SK-N-SH (cell line): ENCODE measurements around the gene STAT6. TPM values are rescaled to one million over a fixed set of nuclear protein-coding genes. Genes with fewer than 3 reads are reported as not detected.
A peak's percentile ranks its signal among the peaks of the same experiment; 100 is the strongest.

Experiments used
- CTCF ChIA-PET: fragments of 300-600, 350-600 bp; formaldehyde crosslinking; extraction: SDS; loops from one replicate; lab custom pipeline; 2021; lab: Yijun Ruan, JAX
- POLR2A ChIA-PET: fragments of 350-600 bp; sonication (Branson Sonifier 250); formaldehyde crosslinking; extraction: SDS; loops from one replicate; lab custom pipeline; 2020; ENCODE audit warnings: antibody characterized with exemption, inconsistent platforms; lab: Yijun Ruan, JAX
- DNase-seq: peaks from one replicate; pipeline ENCODE4 v3.0.0; 2012
- H2AFZ ChIP-seq: fragments of 200-600 bp; sonication (generic); 2 replicates; pipeline ENCODE4 v1.8.1; 2016; ENCODE audit warnings: antibody characterized with exemption, mild to moderate bottlenecking, low read depth
- H3F3A ChIP-seq: fragments of 200-600 bp; sonication (generic); replicated peaks from 2 replicates; pipeline ENCODE3; 2016; ENCODE audit warnings: antibody characterized with exemption, mild to moderate bottlenecking; ENCODE audit not compliant: insufficient read depth
- H3K27ac ChIP-seq, 2 experiments: fragments of 200-500 bp in 1 of 2; fragments of 200-600 bp in 1 of 2; sonication (Bioruptor generic) in 1 of 2; sonication (generic), shearing (Covaris generic) in 1 of 2; 2 replicates each; pipeline versions ENCODE4 v1.5.1 to v1.6.1; 2014 to 2016; ENCODE audit warnings: low read depth in 2 of 2, inconsistent platforms in 1 of 2, low read length in 1 of 2, mild to moderate bottlenecking in 1 of 2, mixed read lengths in 1 of 2
- H3K27me3 ChIP-seq: fragments of 200-600 bp; sonication (generic), shearing (Covaris generic); 2 replicates; pipeline ENCODE4 v1.6.1; 2016; ENCODE audit warnings: mixed run types; ENCODE audit not compliant: insufficient read depth
- H3K36me3 ChIP-seq, 2 experiments: fragments of 200-500 bp in 1 of 2; fragments of 200-600 bp in 1 of 2; sonication (Bioruptor generic) in 1 of 2; sonication (generic) in 1 of 2; replicated peaks in 1 of 2; 2 replicates each; pipeline versions ENCODE3 to v1.5.1; 2014 to 2016; ENCODE audit warnings: low read length in 1 of 2, mild to moderate bottlenecking in 1 of 2; ENCODE audit not compliant: insufficient read depth in 2 of 2, control insufficient read depth in 1 of 2
- H3K4me1 ChIP-seq, 2 experiments: fragments of 200-500 bp in 1 of 2; fragments of 200-600 bp in 1 of 2; sonication (Bioruptor generic) in 1 of 2; sonication (generic), shearing (Covaris generic) in 1 of 2; 2 replicates each; pipeline versions ENCODE4 v1.5.1 to v1.6.1; 2014 to 2016; ENCODE audit warnings: low read depth in 1 of 2, low read length in 1 of 2, mixed run types in 1 of 2; ENCODE audit not compliant: insufficient read depth in 2 of 2, control insufficient read depth in 1 of 2
- H3K4me2 ChIP-seq: fragments of 200-600 bp; sonication (generic), shearing (Covaris generic); 2 replicates; pipeline ENCODE4 v1.6.1; 2017; ENCODE audit warnings: mixed run types
- H3K4me3 ChIP-seq, 2 experiments: fragments of 200-500 bp in 1 of 2; fragments of 200-600 bp in 1 of 2; sonication (Bioruptor generic) in 1 of 2; sonication (generic), shearing (Covaris generic) in 1 of 2; 2 replicates each; pipeline versions ENCODE4 v1.5.1 to v1.8.1; 2014 to 2016; ENCODE audit warnings: low read depth in 2 of 2, inconsistent platforms in 1 of 2, low read length in 1 of 2, mild to moderate bottlenecking in 1 of 2, mixed read lengths in 1 of 2, moderate library complexity in 1 of 2
- H3K79me2 ChIP-seq: fragments of 200-600 bp; sonication (generic); 2 replicates; pipeline ENCODE4 v1.8.1; 2017; ENCODE audit warnings: mild to moderate bottlenecking; ENCODE audit not compliant: insufficient read depth
- H3K9ac ChIP-seq: fragments of 200-600 bp; sonication (generic); 2 replicates; pipeline ENCODE4 v1.6.1; 2017; ENCODE audit warnings: mixed run types
- H3K9me2 ChIP-seq: fragments of 200-600 bp; sonication (generic); 2 replicates; pipeline ENCODE4 v1.6.1; 2017; ENCODE audit warnings: mixed run types
- H3K9me3 ChIP-seq: fragments of 200-600 bp; sonication (generic); 2 replicates; pipeline ENCODE4 v1.6.1; 2017; ENCODE audit warnings: mixed run types, mild to moderate bottlenecking, moderate library complexity
- H4K20me1 ChIP-seq: fragments of 200-600 bp; sonication (generic); 2 replicates; pipeline ENCODE4 v1.6.1; 2017; ENCODE audit warnings: mild to moderate bottlenecking, mixed run types; ENCODE audit not compliant: insufficient read depth
- ELF1 ChIP-seq: IDR thresholded peaks from 2 replicates; pipeline ENCODE4 v1.4.0; 2012
- EP300 ChIP-seq, 2 experiments: IDR thresholded peaks; 2 replicates each; pipeline versions ENCODE4 v1.4.0 to v1.6.1; 2012; ENCODE audit warnings: borderline replicate concordance in 1 of 2, low read depth in 1 of 2, low read length in 1 of 2
- EZH2phosphoT487 ChIP-seq: fragments of 200-600 bp; sonication (generic); IDR thresholded peaks from 2 replicates; pipeline ENCODE4 v1.6.1; 2017; ENCODE audit warnings: low read depth, mixed run types, mild to moderate bottlenecking, antibody characterized with exemption, moderate library complexity, borderline replicate concordance
- MEF2A ChIP-seq: IDR thresholded peaks from 2 replicates; pipeline ENCODE4 v1.4.0; 2012; ENCODE audit warnings: low read depth, borderline replicate concordance
- NFIC ChIP-seq: IDR thresholded peaks from 2 replicates; pipeline ENCODE4 v1.4.0; 2012; ENCODE audit warnings: borderline replicate concordance
- POLR2AphosphoS5 ChIP-seq: IDR thresholded peaks from 2 replicates; pipeline ENCODE4 v1.6.1; 2012; ENCODE audit warnings: low read depth, low read length
- RAD21 ChIP-seq: IDR thresholded peaks from 2 replicates; pipeline ENCODE4 v1.6.1; 2012; ENCODE audit warnings: mild to moderate bottlenecking, low read length
- RCOR1 ChIP-seq: fragments of 150-350 bp; IDR thresholded peaks from 2 replicates; pipeline ENCODE4 v1.6.1; 2017; ENCODE audit warnings: antibody characterized with exemption, low read length
- REST ChIP-seq: IDR thresholded peaks from 2 replicates; pipeline ENCODE4 v1.6.1; 2012; ENCODE audit warnings: mild to moderate bottlenecking, low read depth, low read length, moderate library complexity
- RFX5 ChIP-seq: IDR thresholded peaks from 2 replicates; pipeline ENCODE4 v1.6.1; 2012; ENCODE audit warnings: mild to moderate bottlenecking, improper control_type of control experiment, low read length
- SIN3A ChIP-seq: IDR thresholded peaks from 2 replicates; pipeline ENCODE4 v1.6.1; 2012; ENCODE audit warnings: low read depth, mild to moderate bottlenecking, low read length, moderate library complexity, borderline replicate concordance
- WGBS: methylation state at CpG from one replicate; pipeline ENCODE4 v1.1.6; 2017; ENCODE audit warnings: low lambda C conversion rate; 5-methylcytosine and 5-hydroxymethylcytosine counted together
- polyA plus RNA-seq, 3 experiments: library from polyadenylated mRNA; depleted of rRNA; stranded (reverse); fragments of >200 nt; gene quantifications; 2 replicates each; pipeline ENCODE4 v1.2.3, GENCODE V29; 2012
- TF ChIP-seq, protein P1 (sequence below): IDR thresholded peaks from 2 replicates; pipeline ENCODE4 v1.4.0; 2012; ENCODE audit warnings: low read depth, borderline replicate concordance
- TF ChIP-seq, protein P2 (sequence below): fragments of 150-350 bp; IDR thresholded peaks from 2 replicates; pipeline ENCODE4 v1.6.1; 2016; ENCODE audit warnings: mild to moderate bottlenecking, low read depth, low read length

The STAT6 gene
- polyA plus RNA-seq, 1 of the 3 experiments (the other 2 are of a cell fraction): 0.15 TPM

DNA sequence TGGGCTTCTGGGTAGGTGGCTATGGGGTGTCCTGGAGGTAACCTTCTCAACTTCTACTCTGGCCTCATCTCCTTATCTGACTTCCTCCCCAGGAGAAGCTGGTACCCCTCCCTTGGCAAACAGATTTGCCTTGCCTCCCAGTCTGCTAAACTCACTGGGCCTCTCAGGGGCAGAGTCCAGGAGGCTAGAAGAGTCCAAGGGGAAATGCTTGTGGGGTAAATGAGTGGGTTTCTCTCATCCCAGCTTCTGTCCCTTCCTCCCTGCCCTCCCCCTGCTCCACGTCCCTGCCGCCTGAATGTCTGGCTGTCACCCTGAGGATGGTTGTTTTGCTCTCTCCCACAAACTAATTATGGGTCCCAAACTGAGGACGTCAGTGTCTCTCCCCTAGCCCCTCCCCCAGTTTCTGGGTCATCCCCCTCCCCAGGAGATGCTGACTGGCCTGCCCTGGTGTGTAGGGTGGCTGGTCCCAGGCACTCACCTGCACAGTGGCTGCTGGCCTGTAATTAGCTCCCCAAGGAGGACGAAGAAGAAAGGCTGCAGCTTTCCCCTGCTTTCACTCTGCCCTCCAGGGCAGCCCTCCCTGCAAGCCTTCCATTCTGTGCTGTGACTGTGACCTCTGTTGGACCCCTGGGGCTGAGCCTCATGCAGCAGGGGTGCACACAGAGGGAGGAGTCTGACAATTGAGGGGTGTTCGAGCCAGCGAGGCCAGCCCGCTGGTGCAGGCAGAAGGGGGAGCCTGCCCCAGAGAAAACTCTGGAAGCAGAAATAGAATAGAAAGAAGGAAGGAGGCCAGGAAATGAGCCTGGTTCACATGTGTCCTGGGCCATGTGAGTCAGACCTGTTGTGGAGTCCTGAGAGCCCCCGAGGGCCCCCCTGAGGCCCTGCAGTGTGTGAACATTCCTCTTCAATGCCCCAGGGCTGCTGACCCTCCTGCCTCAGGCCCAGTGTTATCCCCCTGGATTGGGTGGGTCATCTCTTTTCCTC, 36.1 kb upstream of the STAT6 start, which contains the start of gene LRP1-AS:
Gene LRP1-AS (minus strand): TSS at position 659 of the 984 bp plus-strand sequence.
- H4K20me1 ChIP-seq: peaks cover 5% of the 10 kb centered on the region; the same call in 1 of the 2 replicates
- peaks cover 21 to 40% of the 10 kb centered on the region in 2 experiments; a peak in 3 of 4 replicates for H3K4me1 ChIP-seq
- no peaks in the 10 kb centered on the region for H3K79me2 ChIP-seq
- 0 out of 2 replicates have a peak within 1 kb of the TSS, but pooled peaks have one; percentile 28 for H3K4me2 ChIP-seq
- H3K9ac ChIP-seq: no peak within 1 kb of the TSS; the same call in 1 of the 2 replicates
- ChIA-PET CTCF (interaction anchor here (0.6 to 33.3 kb wide), 9 partner anchors 12 to 648 kb away, joined by 3 to 616 read pairs (median 4); partner anchors contain the start of gene LRP1), POLR2A (interaction anchor here (0.7 to 1.5 kb wide), 3 partner anchors 15 to 21 kb away, joined by 3 to 5 read pairs (median 4); partner anchors contain the start of gene LRP1)
- 72% methylated on average over 7 of the region's 8 CpGs for WGBS
- H3K27ac ChIP-seq: peak within 1 kb of the TSS; percentile 29 to 41; a peak in 3 of 4 replicates
- H3K36me3 ChIP-seq: peaks cover 16 to 55% of the 10 kb centered on the region in 2 experiments
- TF ChIP-seq SIN3A (no peak), NFIC (no peak), RCOR1 (no peak), REST (no peak), ELF1 (no peak), POLR2AphosphoS5 (no peak), RAD21 (no peak), RFX5 (no peak), EZH2phosphoT487 (no peak), MEF2A (no peak), EP300 (IDR thresholded peaks at IDR 0.05; ENCODE audit: borderline replicate concordance in 1 of 2, low read depth in 1 of 2, low read length in 1 of 2) (no peak)
- TF ChIP-seq, protein P1, sequence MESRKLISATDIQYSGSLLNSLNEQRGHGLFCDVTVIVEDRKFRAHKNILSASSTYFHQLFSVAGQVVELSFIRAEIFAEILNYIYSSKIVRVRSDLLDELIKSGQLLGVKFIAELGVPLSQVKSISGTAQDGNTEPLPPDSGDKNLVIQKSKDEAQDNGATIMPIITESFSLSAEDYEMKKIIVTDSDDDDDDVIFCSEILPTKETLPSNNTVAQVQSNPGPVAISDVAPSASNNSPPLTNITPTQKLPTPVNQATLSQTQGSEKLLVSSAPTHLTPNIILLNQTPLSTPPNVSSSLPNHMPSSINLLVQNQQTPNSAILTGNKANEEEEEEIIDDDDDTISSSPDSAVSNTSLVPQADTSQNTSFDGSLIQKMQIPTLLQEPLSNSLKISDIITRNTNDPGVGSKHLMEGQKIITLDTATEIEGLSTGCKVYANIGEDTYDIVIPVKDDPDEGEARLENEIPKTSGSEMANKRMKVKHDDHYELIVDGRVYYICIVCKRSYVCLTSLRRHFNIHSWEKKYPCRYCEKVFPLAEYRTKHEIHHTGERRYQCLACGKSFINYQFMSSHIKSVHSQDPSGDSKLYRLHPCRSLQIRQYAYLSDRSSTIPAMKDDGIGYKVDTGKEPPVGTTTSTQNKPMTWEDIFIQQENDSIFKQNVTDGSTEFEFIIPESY: no peak
- TF ChIP-seq, protein P2, sequence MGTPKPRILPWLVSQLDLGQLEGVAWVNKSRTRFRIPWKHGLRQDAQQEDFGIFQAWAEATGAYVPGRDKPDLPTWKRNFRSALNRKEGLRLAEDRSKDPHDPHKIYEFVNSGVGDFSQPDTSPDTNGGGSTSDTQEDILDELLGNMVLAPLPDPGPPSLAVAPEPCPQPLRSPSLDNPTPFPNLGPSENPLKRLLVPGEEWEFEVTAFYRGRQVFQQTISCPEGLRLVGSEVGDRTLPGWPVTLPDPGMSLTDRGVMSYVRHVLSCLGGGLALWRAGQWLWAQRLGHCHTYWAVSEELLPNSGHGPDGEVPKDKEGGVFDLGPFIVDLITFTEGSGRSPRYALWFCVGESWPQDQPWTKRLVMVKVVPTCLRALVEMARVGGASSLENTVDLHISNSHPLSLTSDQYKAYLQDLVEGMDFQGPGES: no peak
- no peak within 1 kb of the TSS for H3K4me3 ChIP-seq
- no peaks in the 10 kb centered on the region for H3K9me2 ChIP-seq
- H3K27me3 ChIP-seq: no peaks in the 10 kb centered on the region
- no peak within 1 kb of the TSS for H2AFZ ChIP-seq
- no peaks in the 10 kb centered on the region for H3K9me3 ChIP-seq
- H3F3A ChIP-seq: peaks cover 21% of the 10 kb centered on the region
- DNase-seq: no peak
